ENCODE data around the gene FBXL15.

FBXL15 gene

DNA sequence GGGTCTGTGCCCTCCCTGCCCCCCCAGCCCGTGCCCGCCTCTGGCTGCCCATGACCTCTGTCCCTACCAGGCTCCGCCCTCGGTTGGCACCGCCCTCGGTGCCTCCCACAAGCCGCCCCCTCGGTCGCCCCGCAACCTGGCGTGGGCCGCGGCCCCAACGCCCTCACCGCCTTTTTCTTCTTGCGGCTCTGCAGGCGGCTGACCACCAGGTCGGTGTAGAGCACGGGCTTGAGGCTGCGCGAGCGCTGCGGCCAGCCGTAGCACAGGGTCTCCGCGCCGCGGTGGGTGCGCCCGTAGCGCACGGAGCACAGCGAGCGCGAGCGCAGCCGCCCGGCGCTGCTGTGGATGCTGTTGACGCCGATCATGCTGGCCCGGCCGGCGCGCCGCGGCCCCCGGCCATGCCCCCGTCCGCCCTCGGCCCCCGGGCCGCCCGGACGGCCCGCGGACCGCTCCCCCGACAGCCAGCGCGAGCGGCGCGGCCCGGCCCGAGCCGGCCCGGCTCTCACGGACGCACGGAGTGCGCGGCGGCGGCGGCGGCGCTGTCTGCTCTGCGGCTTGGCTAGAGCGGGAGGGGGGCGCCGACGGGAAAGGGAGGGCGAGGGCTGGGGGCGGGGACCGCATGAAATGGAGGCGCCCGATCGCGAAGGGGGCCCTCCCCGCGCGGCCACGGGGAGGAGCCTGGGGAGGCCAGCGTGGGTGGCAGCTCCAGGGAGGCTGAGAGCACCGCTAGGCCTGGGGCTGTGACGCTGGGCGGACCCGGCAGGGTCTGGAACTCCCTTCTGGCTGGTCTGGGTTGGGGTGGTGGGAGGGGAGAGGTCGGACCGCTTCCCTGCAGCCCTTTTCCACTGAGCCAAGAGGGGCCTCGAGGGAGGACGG is 11.7 kb upstream of the FBXL15 start:
- DNase-seq = peak in 41 of 42 donors; percentile 55 to 94 (median 81)
- intact Hi-C loops (cut with DNase I) = no loop called here

GRCh38 chr10:102409604-102410428 is 10.8 kb upstream of the FBXL15 start:
- intact Hi-C loops (cut with DNase I) = no loop called here
- DNase-seq = peak in 1 of 42 donors; percentile 14

GRCh38 chr10:102410429-102411073 is 10.1 kb upstream of the FBXL15 start:
- peak in 38 of 42 donors; percentile 44 to 90 (median 72) for DNase-seq
- intact Hi-C loops (cut with DNase I) = no loop called here

DNA sequence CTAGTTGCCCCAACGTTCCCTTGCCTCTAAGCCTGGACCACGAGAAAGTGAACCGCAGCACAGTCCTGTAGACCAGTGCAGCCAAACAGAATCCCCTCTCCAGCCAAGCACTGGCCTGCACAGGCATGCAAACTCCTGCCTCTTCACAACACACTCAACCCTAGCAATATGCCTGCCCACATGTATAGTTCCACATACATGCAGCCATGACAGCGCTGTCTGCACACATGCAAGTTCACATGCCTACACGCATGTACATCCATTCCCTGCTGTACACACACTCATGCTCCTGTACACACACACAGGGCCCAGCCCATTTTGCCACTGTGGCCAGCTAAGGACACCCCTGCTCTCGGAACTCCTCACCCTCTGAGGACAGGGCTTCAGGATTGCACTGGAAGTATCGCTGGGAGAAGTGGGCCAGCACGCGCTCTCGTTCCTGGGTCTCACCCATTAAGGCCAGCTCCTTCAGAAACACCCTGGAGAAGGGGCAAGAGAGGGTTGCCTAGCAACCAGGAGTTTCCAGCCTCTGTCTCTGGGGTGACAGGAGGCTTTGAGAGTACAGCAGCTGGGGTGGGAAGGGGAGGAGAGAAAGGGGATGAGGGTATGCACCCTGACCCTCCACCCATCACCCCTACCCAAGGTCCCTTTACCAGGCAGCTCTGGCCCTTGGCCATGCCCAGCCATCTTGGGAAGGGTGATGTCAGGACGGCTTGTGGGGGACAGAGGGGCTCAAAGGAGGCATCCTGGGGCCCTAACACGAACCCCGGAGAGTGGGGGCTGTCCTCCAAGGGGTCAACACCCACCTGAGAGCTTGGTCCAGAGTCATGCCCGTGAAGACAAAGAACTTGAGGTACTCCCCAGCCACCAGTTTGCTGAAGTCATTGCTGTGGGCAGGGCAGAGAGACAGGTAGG is 9.0 kb upstream of the FBXL15 start:
- intact Hi-C loops (cut with DNase I) = no loop called here
- DNase-seq = no peak

DNA sequence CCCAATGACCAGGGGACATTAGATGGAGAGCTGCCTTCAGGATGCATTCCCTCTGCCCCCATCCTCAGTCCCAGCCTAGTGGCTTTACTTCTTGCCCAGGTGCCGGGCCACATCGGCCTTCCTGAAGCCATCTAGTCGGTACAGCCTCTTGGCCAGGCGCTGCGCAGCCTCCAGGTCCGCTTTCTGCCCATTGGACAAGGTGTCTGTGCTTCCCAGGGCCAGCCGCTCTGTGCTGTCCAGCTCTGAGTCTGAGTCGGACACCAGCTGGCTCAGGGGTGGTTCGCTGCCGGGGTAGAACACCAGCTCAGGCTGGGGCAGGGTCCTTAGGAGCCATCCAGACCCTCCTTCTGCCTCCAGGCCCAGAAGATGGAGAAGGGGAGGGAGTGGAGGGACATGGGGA is 8.3 kb upstream of the FBXL15 start:
- intact Hi-C loops (cut with DNase I) = no loop called here
- DNase-seq = no peak

GRCh38 chr10:102413053-102413705 is 7.5 kb upstream of the FBXL15 start:
- peak in 39 of 42 donors; percentile 45 to 93 (median 70) for DNase-seq

DNA sequence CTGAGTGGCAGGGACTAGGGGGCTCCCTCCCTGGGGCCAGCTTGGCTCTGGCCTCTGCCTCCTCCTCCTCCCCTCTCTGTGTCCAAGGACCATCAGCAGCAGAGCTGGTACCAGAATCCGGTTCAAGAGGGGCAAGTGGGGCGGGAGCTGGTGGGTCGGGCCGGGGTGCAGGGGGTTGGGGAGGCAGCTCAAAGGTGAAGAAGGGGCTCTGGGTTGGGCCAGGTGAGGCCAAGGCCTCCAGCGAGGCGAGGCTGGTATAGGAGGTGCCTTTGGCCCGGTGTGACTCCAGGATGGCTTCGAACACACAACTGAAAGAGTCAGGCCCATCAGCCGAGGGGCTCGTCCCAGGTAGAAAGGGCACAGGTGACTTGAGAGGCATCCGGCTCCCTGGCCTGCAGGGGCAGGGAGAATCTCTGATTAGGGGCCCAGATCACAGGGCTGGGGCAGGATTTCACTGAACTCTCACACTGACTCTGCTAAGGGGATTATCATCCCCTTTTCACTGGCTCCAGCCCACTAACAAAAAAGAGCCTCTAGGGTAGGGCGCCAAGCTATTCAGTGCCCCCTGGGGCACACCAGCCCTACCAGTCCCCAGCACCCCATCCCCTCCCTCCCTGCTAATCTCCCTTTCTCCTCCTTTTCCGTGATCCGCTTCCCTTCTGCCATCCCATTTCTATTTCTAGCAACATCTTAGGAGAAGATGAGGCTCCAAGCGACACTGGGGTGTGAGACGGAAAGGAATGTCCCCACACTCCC is 6.7 kb upstream of the FBXL15 start:
- intact Hi-C loops (cut with DNase I) = no loop called here

More at GRCh38 chr10:102413053-102413705, 7.5 kb upstream of the FBXL15 start:
- intact Hi-C loops (cut with DNase I) = no loop called here

GRCh38 chr10:102414749-102415148 is 5.9 kb upstream of the FBXL15 start:
- intact Hi-C loops (cut with DNase I) = no loop called here
- DNase-seq = peak in 1 of 42 donors; percentile 3

More for the DNA sequence above, 6.7 kb upstream of the FBXL15 start:
- DNase-seq = no peak

DNA sequence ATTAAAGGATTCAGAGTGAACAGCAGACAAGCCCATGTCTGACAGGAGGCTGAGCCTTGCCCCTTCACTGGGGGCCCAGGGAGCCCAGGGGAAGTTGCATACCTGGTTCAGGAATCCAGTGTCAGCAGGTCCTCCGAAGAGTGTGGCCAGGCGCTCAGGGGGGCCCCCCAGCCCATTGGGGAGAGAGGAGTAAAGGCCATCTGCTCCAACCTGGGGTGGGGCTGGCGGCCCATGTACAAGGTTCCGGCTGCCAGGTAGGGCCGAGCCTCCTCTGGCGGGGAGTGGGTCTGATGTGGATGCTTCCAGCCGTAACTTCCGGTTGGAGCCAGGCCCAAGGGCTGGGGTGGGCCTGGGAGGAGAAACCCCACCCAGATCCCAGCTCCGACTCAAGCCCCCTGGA is 4.4 kb upstream of the FBXL15 start:
- intact Hi-C loops (cut with DNase I) = no loop called here

GRCh38 chr10:102416695-102417094 is 3.9 kb upstream of the FBXL15 start:
- no peak for DNase-seq
- intact Hi-C loops (cut with DNase I) = no loop called here

More for the DNA sequence above, 4.4 kb upstream of the FBXL15 start:
- no peak for DNase-seq

- intact Hi-C loops (cut with DNase I) = no loop called here
- DNase-seq = peak in 33 of 42 donors; percentile 25 to 80 (median 64)
These were observed 1.9 kb upstream of the FBXL15 start, which contains the start of gene PSD for GRCh38 chr10:102418622-102419268. TSS of gene PSD (minus strand) at chr10:102418785. CDS start at chr10:102417038, 1,747 bp downstream.

- intact Hi-C loops (cut with DNase I) = loop anchor here (5.0 to 10.0 kb wide), 2 partner anchors 43 to 165 kb away; no protein-coding TSS in a partner anchor
- DNase-seq = peak in 41 of 42 donors; percentile 56 to 91 (median 81)
These were observed 1.1 kb upstream of the FBXL15 start for GRCh38 chr10:102419269-102420180.

DNA sequence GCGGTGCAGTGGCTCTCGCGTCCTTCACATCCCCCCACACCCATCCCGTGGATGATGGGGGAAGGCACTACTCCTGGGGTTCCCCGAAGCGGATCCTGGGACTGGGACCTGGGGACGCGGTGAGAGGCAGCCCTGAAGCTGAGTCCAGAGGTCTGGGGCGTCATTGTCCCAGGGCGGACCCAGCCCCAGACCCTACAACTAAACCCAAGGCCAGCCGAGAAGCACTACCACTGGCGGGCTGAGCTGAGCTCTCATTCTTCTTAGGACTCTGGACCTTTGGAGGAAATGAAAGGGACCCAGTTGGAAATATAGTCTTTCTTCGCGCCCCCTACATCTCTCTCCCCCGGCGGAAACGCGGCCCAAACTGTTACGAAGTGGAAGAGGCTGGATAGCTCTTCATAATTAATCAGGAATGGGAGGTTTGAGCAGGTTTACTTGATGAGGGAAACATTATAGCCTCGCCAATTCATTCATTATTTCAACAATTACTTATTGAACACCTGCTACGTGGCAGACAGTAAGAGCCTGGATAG is 389 bp upstream of the FBXL15 start:
- intact Hi-C loops (cut with DNase I) = loop anchor here (5.0 to 10.0 kb wide), 2 partner anchors 42 to 165 kb away; no protein-coding TSS in a partner anchor
- DNase-seq = no peak

GRCh38 chr10:102421507-102421756 is 796 bp downstream of the FBXL15 start:
- intact Hi-C loops (cut with DNase I) = loop anchor here (5.0 to 10.0 kb wide), 2 partner anchors 41 to 163 kb away; no protein-coding TSS in a partner anchor
- DNase-seq = no peak
